ENCODE measurements around the gene CEP290. TPM values are rescaled to one million over a fixed set of nuclear protein-coding genes. Genes with fewer than 3 reads are reported as not detected.
A peak's percentile ranks its signal among the peaks of the same experiment; 100 is the strongest.
"Not testable (repeated sequence)": the region's sequence is repeated elsewhere in the genome, so short reads cannot be mapped to it uniquely, and the experiment has no call there.

CEP290 gene
- polyA plus RNA-seq, 6 donors from 2014 or later: 2.0 to 12.5 (median 7.8) TPM

- Mint-ChIP-seq H3K36me3 (peaks cover 27 to 32% of the 10 kb centered on the region in 2 donors), H3K27ac (no peak overlapping the region), H3K4me3 (no peak overlapping the region), H3K9me3 (no peaks in the 10 kb centered on the region), H3K4me1 (peaks cover 0 to 4% (median 0%) of the 10 kb centered on the region in 3 donors), H3K27me3 (no peaks in the 10 kb centered on the region)
- ATAC-seq (ENCODE audit: low read depth in 2 of 2) (no peak), DNase-seq (no peak)
Observed at GRCh38 chr12:88163371-88163770, 21.5 kb upstream of the CEP290 start.

- peak overlapping the region in 2 of 6 donors; percentile 18 to 33 for H3K27ac Mint-ChIP-seq
- H3K9me3 Mint-ChIP-seq: no peaks in the 10 kb centered on the region
- no peak for DNase-seq
- H3K4me1 Mint-ChIP-seq: peaks cover 0 to 10% (median 6%) of the 10 kb centered on the region in 3 donors
- no peak for ATAC-seq (ENCODE audit: low read depth in 2 of 2)
- H3K4me3 Mint-ChIP-seq: no peak overlapping the region
- H3K36me3 Mint-ChIP-seq: peaks cover 6 to 11% of the 10 kb centered on the region in 2 donors
- H3K27me3 Mint-ChIP-seq: no peaks in the 10 kb centered on the region
Observed at GRCh38 chr12:88156075-88156654, 14.3 kb upstream of the CEP290 start.

DNA sequence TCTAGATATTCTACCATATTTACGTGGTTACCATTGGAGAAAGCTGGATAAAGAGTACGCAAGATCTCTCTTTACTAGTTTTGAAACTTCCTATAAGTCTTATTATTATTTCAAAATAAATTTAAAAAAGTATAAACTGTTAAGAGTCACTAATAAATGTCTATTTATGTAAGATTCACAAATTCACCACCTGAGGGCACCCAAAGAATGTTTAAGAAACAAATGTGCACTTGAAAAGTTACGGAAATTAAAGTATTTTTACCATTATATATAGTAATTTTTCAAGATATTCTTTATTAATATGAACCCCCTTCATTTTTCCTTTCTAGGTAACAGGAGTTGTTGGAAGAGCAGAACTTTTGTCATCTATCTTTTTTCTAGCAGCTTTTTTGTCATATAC, 12.1 kb upstream of the CEP290 start:
- no peak overlapping the region for H3K4me3 Mint-ChIP-seq
- H3K27ac Mint-ChIP-seq: no peak overlapping the region
- peaks cover 11 to 13% of the 10 kb centered on the region in 2 donors for H3K36me3 Mint-ChIP-seq
- H3K4me1 Mint-ChIP-seq: peaks cover 0 to 15% (median 12%) of the 10 kb centered on the region in 3 donors
- H3K9me3 Mint-ChIP-seq: no peaks in the 10 kb centered on the region
- no peak for ATAC-seq (ENCODE audit: low read depth in 2 of 2)
- H3K27me3 Mint-ChIP-seq: no peaks in the 10 kb centered on the region
- DNase-seq: no peak

DNA sequence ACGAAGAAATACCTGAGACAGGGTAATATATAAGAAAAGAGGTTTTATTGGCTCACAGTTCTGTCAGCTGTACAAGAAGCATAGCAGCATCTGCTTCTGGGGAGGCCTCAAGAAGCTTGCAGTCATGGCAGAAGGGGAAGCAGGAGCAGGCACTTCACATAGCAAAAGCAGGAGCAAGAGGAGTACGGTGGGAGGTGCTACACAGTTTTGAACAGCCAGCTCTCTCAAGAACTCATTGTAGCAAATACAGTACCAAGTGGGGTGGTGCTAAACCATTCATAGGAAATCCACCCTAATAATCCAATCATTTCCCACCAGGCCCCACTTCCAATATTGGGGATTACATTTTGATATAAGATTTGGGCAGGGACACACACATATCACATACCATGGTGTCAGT, 8.2 kb upstream of the CEP290 start:
- Mint-ChIP-seq H3K4me1 (peaks cover 2 to 26% (median 15%) of the 10 kb centered on the region in 3 donors), H3K36me3 (peaks cover 5 to 13% of the 10 kb centered on the region in 2 donors), H3K9me3 (no peaks in the 10 kb centered on the region), H3K27me3 (no peaks in the 10 kb centered on the region), H3K27ac (no peak overlapping the region), H3K4me3 (no peak overlapping the region)
- DNase-seq (no peak), ATAC-seq (ENCODE audit: low read depth in 2 of 2) (no peak)

DNA sequence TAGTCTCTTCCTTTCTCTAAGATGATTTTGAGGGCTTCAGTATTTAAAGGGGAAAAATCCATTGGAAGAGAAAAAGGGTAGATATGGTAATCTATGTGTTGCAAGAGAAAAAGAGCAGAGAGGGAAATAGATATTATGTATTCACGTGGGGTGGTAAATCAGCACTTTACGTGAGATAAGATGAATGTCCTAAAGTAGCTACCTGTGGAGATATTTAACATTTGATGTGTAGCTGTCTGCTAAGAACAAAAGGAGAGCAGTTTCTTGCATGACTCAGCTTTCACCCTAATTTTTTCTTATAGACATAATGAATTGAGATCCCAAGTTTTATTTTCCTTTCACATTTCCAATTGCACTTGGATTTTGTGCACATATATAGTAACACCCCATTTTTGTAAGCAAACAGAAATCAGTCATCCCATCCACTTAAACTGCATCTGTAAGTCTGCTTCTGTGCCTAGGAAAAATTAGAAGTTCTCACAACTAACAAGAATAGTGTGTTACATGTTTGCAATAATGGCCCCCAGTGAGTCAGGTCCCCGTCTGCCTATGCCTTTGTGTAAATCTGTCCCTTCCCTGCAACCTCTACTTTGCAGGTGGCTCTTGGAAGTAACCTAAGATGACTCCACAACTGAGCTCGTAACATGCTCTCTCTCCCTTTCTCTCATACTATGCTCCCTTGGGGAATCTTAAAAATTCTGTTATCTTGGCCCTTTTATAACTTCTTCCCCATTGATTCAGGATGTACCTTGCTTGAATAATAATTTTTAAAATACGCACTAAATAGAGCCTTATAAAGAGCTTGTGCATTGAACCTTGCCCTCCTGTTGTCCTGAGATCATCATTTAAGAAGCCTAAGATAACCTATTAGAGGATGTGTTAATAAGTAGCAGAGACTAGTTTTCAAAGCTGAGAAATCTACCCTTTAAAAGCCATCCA, 3.9 kb upstream of the CEP290 start:
- ATAC-seq (ENCODE audit: low read depth in 2 of 2): no peak
- Mint-ChIP-seq H3K4me3 (peak overlapping the region in 1 of 8 donors; percentile 98), H3K36me3 (peaks cover 5 to 6% of the 10 kb centered on the region in 2 donors), H3K9me3 (no peaks in the 10 kb centered on the region), H3K27ac (peak overlapping the region in 1 of 6 donors; percentile 4), H3K27me3 (no peaks in the 10 kb centered on the region), H3K4me1 (peaks cover 23 to 46% (median 31%) of the 10 kb centered on the region in 3 donors)
- no peak for DNase-seq

GRCh38 chr12:88144546-88145468, 2.9 kb upstream of the CEP290 start:
- Mint-ChIP-seq H3K9me3 (no peaks in the 10 kb centered on the region), H3K4me1 (peaks cover 19 to 39% (median 31%) of the 10 kb centered on the region in 3 donors), H3K4me3 (peak overlapping the region in 1 of 8 donors; percentile 98), H3K27ac (peak overlapping the region in 1 of 6 donors; percentile 8), H3K27me3 (no peaks in the 10 kb centered on the region), H3K36me3 (peaks cover 2 to 4% of the 10 kb centered on the region in 2 donors)
- ATAC-seq (ENCODE audit: low read depth in 2 of 2): no peak
- no peak for DNase-seq

DNA sequence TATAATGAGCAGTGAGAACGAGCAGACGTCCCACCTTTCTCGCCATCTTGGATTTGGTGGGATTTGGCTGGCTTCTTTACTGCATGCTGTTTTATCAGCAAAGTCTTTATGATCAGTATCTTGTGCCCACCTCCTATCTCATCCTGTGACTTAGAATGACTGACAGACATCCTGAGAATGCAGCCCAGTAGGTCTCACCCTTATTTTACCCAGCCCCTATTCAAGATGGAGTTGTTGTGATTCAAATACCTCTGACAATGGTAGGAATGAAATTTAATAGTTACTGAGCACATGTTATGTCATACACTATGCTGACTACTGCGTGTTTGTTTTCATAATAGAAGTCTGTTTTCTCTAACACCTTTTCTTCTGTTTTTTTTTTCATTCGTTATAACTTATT, 2.1 kb upstream of the CEP290 start:
- Mint-ChIP-seq H3K36me3 (peaks cover 0 to 4% of the 10 kb centered on the region in 2 donors), H3K9me3 (no peaks in the 10 kb centered on the region), H3K4me1 (peaks cover 17 to 37% (median 31%) of the 10 kb centered on the region in 3 donors), H3K27me3 (no peaks in the 10 kb centered on the region), H3K27ac (peak overlapping the region in 1 of 6 donors; percentile 8), H3K4me3 (peak overlapping the region in 5 of 8 donors; percentile 1 to 98 (median 86))
- DNase-seq (no peak), ATAC-seq (ENCODE audit: low read depth in 2 of 2) (no peak)

DNA sequence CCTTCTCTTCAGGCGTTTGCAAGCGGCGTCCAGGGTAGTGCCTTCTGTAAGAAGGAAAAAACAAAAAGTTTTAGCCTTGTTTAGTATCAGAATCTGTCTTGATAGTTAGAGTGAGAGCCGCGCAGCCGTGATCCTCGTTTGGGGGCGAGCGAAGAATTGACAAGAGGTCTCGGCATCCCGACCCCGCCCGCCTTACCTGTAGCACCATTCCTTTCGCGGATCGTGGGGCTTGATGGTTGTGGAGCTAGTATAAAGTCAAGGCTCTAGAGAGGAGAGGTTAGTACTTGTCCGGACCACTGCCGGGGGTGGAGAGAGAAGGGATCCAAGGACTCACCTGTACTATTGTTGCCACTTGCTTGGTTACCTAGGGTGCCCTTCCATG, 713 bp upstream of the CEP290 start:
- H3K27ac Mint-ChIP-seq: peak overlapping the region; percentile 90 to 99 (median 96)
- no peak for ATAC-seq (ENCODE audit: low read depth in 2 of 2)
- peaks cover 17 to 37% (median 33%) of the 10 kb centered on the region in 3 donors for H3K4me1 Mint-ChIP-seq

DNA sequence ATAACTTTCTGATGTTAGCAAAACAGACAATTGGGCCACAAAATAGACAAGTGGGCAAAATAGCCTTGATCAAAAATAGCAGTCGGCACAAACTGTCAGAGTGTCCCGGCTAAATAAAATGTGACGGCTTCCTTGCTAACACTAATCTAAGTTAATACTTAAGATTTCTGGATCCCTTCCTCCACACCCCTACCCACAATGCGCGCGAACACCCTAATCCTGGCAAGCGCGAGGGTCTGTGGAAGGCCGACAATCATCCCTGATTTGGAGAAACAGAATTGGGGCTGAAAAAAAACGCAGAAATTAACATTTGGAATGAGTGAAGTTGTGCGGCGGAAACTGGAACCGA, 489 bp downstream of the CEP290 start:
- peak overlapping the region; percentile 90 to 99 (median 96) for H3K27ac Mint-ChIP-seq
- H3K4me1 Mint-ChIP-seq: peaks cover 17 to 41% (median 33%) of the 10 kb centered on the region in 3 donors
- peaks cover 13 to 16% of the 10 kb centered on the region in 2 donors for H3K36me3 Mint-ChIP-seq
- no peaks in the 10 kb centered on the region for H3K27me3 Mint-ChIP-seq
- peak overlapping the region; percentile 86 to 99 (median 98) for H3K4me3 Mint-ChIP-seq
- ATAC-seq (ENCODE audit: low read depth in 2 of 2) (no peak), DNase-seq (no peak)
- no peaks in the 10 kb centered on the region for H3K9me3 Mint-ChIP-seq

More for the DNA sequence above, 713 bp upstream of the CEP290 start:
- no peak for DNase-seq
- Mint-ChIP-seq H3K4me3 (peak overlapping the region; percentile 86 to 99 (median 98)), H3K27me3 (no peaks in the 10 kb centered on the region), H3K9me3 (no peaks in the 10 kb centered on the region), H3K36me3 (peaks cover 3 to 8% of the 10 kb centered on the region in 2 donors)

DNA sequence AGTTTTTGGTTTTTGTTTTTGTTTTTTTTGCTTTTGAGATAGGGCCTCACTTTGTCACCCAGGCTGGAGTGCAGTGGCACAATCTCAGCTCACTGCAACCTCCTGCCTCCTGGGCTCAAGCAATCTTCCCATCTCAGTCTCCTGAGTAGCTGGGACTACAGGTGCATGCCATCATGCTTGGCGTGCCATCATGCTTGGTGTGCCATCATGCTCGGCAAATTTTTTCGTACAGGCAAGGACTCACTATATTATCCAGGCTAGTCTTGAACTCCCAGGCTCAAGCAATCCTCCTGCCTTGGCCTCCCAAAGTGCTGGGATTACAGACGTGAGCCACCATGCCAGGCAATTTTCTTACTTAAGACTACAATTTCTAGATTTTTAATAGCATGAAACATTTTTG, 2.2 kb downstream of the CEP290 start:
- not testable (repeated sequence) for DNase-seq; H3K27ac Mint-ChIP-seq; H3K27me3 Mint-ChIP-seq; ATAC-seq (ENCODE audit: low read depth in 2 of 2); H3K9me3 Mint-ChIP-seq
- Mint-ChIP-seq H3K36me3 (peaks cover 18 to 25% of the 10 kb centered on the region in 2 donors), H3K4me3 (peak overlapping the region in 1 of 8 donors; percentile 40), H3K4me1 (peaks cover 14 to 36% (median 31%) of the 10 kb centered on the region in 3 donors)

DNA sequence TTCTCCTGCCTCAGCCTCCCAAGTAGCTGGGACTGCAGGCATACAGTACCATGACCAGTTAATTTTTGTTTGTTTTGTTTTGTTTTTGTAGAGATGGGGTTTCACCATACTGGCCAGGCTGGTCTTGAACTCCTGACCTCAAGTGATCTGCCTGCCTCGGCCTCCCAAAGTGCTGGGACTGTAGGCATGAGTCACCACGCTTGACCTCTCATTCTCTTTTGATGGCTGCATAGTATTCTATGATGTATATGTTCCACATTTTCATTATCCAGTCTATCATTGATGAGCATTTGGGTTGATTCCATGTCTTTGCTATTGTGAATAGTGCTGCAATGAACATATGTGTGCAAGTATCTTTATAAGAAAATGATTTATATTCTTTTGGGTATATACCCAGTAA, 8.7 kb downstream of the CEP290 start:
- H3K27ac Mint-ChIP-seq; H3K9me3 Mint-ChIP-seq; H3K4me3 Mint-ChIP-seq; H3K4me1 Mint-ChIP-seq; DNase-seq; H3K27me3 Mint-ChIP-seq; ATAC-seq (ENCODE audit: low read depth in 2 of 2): not testable (repeated sequence)
- H3K36me3 Mint-ChIP-seq: peaks cover 28 to 38% of the 10 kb centered on the region in 2 donors

- peaks cover 23 to 36% of the 10 kb centered on the region in 2 donors for H3K36me3 Mint-ChIP-seq
- no peak overlapping the region for H3K4me3 Mint-ChIP-seq
- no peak for ATAC-seq (ENCODE audit: low read depth in 2 of 2)
- no peaks in the 10 kb centered on the region for H3K9me3 Mint-ChIP-seq
- no peak overlapping the region for H3K27ac Mint-ChIP-seq
- peaks cover 0 to 2% (median 0%) of the 10 kb centered on the region in 3 donors for H3K4me1 Mint-ChIP-seq
- DNase-seq: no peak
- no peaks in the 10 kb centered on the region for H3K27me3 Mint-ChIP-seq
Observed at GRCh38 chr12:88132392-88132791, 9.5 kb downstream of the CEP290 start.

- H3K36me3 Mint-ChIP-seq: peaks cover 0 to 12% of the 10 kb centered on the region in 2 donors
- H3K27me3 Mint-ChIP-seq: no peaks in the 10 kb centered on the region
- H3K4me3 Mint-ChIP-seq: no peak overlapping the region
- H3K27ac Mint-ChIP-seq: no peak overlapping the region
- DNase-seq (no peak), ATAC-seq (ENCODE audit: low read depth in 2 of 2) (no peak)
- no peaks in the 10 kb centered on the region for H3K4me1 Mint-ChIP-seq
- H3K9me3 Mint-ChIP-seq: no peaks in the 10 kb centered on the region
Observed at GRCh38 chr12:88127855-88128254, 14.0 kb downstream of the CEP290 start.
